Kidney capillary endothelial cell (primary cell): Measurements from ENCODE around the gene IPO13.

ENCODE experiments used
- DNase-seq: peaks from one replicate; pipeline ENCODE4 v3.0.0-alpha.2; 2018; ENCODE audit warnings: low spot score

Gene IPO13

DNA sequence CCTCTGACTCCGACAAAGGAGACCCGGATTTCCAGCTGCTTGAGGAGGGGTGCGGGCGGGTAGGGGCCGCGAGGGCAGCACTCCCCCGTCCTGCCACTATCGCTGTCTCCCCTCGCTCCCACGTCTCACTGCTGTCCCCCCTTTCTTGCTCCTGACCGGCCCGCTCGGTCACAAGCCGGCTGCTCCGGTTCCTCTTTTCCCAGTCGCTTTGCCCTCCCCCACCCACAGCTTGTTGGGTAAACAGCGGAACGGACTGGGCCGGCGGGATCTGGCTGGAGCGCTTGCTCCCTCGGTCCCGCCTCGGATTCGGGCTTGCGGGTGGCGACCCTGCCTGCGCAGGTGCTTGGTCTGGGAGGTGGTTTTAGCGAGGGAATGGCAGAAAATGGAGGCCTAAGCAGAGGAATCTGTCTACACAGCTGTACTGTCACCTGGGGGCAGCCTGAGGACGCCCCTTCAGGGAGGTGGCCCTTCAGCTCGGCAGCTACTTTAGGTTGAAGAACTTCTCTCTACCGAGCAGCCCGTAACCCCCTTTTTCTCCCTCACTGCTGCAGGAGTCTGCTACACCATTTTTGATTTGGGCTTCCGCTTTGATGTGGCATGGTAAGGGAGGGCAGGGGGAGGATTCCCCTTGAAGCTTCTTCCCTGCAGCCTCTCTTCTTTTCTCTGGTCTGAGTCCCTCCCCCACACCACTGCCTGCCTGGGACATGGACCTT lies 28.7 kb downstream of the IPO13 start:
- no peak for DNase-seq

DNA sequence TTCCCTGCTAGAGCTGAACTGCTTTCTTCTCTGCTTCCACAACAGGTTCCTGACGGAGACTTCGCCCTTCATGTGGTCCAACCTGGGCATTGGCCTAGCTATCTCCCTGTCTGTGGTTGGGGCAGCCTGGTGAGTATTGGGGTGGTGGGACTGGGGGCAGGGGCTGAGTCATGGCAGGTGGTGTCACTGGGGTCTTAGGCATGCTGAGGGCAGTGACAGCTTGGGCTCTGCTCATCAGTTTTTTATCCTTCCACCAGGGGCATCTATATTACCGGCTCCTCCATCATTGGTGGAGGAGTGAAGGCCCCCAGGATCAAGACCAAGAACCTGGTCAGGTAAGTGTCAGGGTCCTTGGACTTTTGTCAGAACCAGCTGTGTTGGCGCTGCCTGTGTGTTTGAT lies 29.3 kb downstream of the IPO13 start:
- DNase-seq: no peak

DNA sequence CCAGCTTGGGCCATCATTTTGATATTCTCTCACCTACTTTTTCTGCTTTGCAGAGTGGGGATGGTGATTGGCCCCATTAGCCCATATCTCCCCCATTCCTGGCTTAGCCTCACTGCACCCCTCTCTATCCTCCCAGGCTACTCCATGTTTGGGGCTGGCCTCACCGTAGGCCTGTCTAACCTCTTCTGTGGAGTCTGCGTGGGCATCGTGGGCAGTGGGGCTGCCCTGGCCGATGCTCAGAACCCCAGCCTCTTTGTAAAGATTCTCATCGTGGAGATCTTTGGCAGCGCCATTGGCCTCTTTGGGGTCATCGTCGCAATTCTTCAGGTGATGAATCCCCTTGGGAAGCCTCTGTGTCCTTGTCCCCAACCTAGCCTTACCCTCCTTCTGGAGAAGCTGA lies 30.1 kb downstream of the IPO13 start:
- DNase-seq: no peak

DNA sequence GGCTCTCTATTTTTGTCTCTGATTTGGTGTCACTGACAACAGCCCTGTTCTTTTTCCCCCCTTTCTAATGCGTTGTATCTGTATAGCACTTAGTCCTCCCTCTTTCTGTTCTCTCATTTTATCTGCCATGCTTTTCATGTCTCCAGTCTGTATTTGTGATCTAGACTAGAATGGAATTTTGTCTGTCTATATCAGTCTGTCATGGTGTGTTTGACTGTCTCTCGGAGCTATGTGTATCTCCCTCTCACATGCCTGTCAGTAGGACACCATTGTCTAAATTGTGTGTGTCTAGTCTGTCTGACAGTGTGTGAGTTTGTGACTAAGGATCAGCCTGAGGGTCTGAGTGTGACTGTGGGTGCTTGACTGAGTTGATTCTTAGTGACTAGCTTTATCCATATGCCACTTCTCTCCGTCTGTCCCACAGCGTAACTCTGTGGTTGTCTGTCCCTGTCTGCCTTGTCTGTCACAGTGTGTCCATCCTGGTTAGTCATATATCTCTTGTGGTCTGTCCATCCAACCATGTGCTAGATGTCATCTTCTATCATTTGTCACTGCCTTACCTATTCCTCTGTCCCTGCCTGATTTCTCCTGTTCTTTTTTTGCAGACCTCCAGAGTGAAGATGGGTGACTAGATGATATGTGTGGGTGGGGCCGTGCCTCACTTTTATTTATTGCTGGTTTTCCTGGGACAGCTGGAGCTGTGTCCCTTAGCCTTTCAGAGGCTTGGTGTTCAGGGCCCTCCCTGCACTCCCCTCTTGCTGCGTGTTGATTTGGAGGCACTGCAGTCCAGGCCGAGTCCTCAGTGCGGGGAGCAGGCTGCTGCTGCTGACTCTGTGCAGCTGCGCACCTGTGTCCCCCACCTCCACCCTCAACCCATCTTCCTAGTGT lies 30.9 kb downstream of the IPO13 start:
- DNase-seq: no peak

DNA sequence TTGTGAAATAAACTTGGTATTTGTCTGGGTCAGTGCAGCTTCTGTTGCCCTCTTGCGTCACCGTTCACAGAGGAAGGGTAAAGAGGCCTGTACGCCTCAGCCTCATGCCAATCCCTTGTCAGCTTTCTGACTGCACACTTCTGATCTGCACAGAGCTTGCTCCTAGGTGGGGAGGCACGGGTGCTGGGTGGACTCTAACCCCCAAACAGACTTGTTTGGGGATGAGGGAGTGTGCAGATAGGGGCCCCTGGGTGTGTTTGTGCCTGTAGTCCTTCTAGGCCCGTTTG lies 31.5 kb downstream of the IPO13 start:
- no peak for DNase-seq

DNA sequence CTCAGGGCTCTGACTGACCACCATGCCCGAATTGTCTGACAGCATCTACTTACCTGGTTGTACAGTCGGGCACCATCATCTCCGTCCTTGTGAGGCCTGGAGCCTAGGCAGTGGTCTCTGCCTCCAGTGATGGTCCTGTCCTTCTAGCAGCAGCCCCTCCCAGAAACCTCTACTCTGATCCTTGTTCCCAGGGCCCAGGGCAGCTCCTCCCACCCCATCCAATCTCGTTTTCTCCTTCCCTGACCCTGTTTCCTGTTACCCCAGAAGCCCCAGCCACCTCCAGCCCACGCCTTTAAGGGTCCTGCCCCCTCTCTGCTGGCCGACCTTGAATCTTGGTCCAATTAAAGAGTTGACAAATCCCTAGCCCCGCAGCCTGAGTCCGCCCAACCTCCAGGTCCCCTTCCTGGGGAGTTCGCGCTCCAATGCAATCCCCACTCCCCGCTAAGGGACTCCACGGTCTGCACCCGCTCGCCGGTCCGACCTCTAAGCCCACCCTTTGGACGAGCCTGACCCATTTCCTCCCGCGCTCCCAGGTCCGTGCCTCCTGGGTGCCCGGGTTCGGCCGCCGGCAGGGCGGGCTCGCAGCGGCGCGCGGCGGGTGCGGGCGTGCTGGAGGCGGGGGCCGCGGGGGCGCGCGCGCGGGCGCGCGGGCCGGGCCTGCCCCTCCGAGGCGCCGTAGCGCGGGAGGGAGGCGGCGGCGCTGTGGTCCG lies 32.0 kb downstream of the IPO13 start, which contains the start of gene B4GALT2:
B4GALT2 (plus strand) TSS at position 660 of the 710 bp plus-strand sequence. CDS start 1,951 bp downstream, outside the sequence.
- DNase-seq: no peak

DNA sequence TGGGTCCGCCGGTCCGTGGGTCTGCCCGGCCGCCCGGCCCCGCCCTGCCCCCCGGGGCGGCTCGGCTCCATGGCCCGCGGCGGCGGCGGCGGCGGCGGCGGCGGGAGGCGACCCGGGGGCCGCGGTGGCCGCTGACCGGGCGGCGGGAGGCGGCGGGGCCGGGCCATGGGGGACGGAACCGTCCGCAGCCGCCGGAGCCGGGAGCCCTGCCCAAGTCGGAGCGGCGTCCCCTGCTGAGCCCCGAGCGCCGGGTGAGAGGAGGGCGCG lies 32.4 kb downstream of the IPO13 start:
- no peak for DNase-seq

DNA sequence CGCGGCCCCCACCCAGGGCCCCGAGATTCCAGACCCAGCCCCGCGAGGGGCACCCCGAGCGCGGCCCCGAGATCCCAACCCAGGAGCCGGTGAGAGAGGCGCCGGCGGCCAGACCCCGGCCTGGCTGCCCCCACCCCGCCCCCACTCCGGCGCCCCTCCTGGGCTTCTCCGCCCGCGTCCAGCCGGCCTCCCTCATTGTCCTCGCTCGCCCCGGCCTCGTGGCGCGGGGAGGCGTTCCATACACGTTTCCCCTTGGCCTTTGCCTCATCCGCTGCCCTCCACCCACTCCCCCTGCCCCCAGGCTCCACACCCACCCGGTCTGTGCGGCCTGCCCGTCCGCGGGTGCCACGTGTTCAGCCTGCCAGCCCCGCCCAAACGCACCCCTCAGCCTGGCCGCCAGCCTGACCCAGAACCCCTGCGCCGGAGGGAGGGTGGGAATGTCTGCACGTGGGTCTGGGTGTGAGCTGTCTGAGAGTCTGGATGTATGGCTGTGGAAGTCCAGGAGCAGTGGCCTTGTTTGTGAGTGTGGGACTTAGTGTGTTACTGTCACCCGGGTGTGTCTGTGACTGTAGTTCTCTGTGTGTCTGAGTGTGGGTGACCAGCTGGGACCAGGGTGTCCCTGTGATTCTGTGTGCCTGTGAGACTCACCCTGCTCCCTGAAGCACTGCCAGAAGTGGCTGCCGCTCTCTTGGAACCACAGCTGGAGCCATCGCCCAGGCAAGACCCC lies 32.9 kb downstream of the IPO13 start:
- DNase-seq: no peak

DNA sequence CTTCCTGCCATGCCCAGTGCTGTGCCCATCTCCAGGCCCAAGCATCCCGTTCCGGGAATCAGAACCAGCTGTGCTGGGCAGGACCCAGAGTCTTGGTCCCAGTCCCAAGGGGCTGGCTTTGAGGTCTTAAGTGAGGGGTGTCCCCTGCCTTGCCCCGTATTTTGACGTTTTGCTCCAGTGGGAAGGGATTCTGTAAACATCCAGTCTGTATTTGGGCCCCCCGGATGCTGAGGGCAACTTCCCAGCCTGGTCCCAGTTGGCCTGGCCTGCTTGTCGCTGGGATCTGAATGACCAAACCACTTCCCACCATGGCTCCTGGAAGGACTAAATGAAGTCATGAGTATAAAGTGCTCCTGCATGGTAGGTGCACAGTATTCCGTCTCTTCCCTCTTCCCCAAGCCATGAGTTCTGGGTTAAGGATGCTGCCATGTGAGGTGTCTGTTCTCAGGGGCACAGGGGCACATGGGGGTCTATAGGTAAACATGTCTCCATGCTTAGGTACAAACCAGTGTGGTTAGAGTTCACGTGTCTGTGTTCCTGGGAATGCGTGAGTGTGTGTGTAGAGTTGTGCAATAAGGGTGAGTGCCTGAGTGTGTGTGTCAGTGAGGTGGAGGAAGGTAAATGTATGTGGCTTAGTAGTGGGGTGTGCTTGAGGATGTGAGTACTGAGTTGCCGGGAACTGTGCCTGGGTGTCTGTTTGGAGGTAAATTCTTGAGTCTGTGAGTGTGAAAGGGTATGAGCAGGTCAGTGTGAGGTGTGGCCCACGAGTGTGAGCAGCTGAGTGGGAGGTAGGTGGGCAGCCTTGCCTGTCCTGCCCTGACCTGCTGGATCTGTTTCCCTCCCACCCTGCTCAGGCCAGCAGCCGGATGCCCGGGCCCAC lies 33.7 kb downstream of the IPO13 start:
- DNase-seq: no peak

DNA sequence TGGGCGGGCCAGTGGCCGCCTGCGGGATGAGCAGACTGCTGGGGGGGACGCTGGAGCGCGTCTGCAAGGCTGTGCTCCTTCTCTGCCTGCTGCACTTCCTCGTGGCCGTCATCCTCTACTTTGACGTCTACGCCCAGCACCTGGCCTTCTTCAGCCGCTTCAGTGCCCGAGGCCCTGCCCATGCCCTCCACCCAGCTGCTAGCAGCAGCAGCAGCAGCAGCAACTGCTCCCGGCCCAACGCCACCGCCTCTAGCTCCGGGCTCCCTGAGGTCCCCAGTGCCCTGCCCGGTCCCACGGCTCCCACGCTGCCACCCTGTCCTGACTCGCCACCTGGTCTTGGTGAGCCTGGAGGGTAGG lies 34.4 kb downstream of the IPO13 start:
- DNase-seq: no peak

DNA sequence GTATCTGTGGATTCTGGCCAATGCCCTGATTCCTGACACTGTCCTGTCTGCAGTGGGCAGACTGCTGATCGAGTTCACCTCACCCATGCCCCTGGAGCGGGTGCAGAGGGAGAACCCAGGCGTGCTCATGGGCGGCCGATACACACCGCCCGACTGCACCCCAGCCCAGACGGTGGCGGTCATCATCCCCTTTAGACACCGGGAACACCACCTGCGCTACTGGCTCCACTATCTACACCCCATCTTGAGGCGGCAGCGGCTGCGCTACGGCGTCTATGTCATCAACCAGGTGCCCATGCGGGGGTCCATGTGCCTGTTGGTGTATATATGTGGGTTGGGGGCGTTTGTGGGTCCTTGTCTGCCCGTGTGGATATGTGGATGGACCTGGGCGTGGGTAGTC lies 34.9 kb downstream of the IPO13 start:
- no peak for DNase-seq

DNA sequence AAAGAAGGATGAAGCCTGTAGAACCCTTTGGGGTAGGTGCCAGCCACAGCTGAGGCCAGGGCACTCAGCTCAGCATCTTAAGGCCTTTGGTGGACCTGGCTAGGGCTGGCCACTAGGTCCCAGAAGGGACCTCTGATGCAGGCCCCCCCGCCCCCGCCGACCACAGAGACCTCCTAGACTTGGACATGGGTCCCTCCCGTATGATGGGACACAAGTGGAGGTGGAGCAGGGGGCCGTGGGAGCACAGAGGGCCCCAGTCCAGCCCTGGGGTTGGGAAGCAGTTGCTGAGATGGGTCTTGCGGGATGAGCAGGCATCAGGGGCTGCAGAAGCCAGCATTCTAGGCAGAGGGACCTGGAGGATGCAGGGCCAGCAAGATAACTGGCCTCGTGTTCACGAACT lies 35.5 kb downstream of the IPO13 start:
- DNase-seq: no peak

DNA sequence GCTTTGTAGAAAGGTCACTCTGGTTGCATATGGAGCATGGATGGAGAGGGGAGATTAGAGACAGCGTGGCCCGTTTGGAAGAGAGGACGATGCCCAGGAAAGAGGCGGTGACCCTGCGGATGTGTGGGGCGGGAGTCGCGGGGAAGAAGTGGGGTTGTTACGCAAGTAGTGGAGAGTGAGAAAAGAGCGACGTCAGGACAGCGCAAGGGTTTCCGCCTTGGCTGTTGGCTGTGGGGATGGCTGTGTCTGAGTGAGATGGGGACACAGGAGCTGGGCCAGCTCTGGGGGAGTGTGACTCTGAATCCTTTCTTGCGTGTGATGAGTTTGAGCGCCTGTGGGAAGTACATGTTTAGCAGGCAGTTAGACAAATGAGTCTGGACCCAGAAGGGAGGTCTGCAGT lies 36.1 kb downstream of the IPO13 start:
- DNase-seq: no peak

DNA sequence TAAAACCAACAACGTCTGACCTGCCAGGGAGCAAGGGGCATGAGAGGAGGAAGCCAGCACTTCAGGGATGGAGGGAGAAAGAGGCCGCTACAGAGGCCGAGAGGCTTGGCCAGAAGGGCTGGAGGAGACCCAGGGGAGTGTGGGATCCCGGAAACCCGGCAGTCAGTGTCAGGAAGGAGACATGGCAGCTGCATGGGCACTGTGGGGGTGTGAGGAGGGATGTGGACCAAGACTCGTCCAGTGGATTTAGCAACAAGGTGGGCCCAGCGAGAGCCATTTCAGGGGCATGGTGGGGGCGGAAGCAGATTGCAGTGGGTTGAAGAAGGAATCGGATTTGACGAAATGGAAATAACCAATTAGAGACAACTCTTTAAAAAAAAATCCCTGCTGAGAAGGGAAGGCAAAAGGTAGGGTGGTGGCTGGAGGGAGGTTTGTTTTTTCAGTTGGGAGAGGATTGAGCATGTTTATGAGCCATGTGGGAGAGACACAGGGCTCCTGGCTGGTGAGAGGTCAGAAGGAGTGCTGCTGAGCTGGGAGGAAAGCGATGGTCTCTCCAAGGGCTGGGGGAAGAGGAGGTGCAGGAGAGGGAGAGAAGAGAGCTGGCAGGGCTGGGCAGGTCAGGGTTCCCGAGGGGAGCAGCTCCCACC lies 36.6 kb downstream of the IPO13 start:
- DNase-seq: no peak

DNA sequence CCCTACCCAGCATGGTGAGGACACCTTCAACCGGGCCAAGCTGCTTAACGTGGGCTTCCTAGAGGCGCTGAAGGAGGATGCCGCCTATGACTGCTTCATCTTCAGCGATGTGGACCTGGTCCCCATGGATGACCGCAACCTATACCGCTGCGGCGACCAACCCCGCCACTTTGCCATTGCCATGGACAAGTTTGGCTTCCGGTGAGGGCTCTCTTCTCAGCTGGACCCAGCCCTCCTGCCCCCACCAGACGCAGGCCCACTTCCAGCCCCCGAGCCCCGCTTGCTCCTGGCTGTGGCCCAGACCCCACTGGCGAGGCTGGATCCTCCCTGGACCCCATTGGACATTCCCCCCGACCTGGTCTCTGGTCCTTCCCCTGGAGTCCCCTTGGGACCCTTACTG lies 38.1 kb downstream of the IPO13 start:
- DNase-seq: no peak

DNA sequence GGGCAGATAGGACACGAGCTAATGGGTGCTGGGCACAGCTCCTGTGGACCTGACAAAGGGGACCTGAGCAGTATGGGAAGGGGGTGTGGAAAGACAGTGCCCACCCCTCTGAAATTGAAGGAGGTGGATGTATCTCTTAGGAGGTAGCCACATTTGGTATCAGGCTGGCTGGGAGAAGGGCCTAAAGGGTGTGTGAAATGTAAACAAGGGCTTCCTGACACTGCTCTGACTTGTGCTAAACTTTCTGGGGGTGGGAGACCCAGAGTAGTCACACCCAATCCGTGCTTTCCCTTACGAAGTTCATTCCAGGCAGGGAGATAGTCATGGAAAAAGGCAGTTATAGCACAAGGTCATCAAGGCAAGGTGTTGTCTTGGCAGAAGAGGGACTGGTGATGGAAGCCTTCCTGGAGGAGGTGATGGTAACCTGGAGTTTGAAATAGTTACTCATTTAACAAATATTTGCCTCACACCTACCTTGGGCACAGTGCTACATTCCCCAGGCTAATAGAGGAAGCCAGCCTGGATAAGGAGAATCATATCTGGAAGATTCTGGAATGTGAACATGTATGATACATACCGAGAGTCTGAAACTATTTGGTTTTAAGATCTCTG lies 39.3 kb downstream of the IPO13 start:
- no peak for DNase-seq

DNA sequence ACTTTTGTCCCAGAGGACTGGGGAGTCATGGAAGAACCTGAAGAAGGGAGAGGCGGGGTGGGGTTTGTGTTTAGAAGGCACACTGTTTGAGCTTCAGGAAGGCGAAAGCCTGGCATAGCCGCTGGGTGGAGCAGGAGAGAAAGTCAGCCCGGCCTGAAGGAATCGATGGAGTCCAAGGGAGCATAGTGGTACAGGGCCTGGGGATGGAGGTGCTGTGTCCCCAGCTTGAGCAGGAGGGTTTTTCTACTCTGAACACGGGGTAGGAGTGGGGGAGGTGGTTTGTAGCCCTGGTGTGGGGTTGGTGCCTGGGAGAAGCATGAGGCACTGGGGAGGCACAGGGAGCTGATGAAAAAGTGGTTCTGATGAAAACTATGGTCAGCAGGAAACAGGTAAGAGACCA lies 40.0 kb downstream of the IPO13 start:
- no peak for DNase-seq

DNA sequence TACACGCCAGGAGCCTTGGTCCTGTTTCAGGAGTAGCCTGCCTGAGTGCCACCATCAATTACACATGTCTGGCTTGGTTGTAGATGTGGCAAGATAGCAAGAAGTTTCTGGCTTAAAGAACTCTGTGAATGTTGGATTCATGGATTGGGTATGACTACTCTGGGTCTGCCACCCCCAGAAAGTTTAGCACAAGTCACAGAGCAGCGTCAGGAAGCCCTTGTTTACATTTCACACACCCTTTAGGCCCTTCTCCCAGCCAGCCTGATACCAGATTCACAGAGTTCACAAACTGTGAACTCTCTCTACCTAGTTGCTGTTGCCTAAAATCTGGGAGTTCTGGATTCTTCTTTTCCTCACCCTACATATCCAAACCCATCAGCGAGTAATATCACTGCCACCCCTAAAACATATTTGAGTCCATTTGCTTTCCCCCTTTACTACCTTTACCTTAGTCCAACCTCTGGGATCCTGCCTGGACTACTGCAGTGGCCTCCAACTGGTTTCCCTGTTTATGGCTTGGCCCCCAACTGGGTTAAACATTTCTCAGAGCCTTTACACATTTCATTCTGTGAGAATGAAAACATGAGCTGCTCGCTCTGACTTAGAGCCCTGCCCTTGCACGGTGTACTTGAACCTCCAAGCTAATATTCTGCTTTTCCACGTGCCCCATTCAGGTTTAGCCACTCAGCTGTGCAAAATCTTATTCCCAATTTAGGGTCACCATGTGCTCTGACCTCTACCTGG lies 40.6 kb downstream of the IPO13 start:
- no peak for DNase-seq

DNA sequence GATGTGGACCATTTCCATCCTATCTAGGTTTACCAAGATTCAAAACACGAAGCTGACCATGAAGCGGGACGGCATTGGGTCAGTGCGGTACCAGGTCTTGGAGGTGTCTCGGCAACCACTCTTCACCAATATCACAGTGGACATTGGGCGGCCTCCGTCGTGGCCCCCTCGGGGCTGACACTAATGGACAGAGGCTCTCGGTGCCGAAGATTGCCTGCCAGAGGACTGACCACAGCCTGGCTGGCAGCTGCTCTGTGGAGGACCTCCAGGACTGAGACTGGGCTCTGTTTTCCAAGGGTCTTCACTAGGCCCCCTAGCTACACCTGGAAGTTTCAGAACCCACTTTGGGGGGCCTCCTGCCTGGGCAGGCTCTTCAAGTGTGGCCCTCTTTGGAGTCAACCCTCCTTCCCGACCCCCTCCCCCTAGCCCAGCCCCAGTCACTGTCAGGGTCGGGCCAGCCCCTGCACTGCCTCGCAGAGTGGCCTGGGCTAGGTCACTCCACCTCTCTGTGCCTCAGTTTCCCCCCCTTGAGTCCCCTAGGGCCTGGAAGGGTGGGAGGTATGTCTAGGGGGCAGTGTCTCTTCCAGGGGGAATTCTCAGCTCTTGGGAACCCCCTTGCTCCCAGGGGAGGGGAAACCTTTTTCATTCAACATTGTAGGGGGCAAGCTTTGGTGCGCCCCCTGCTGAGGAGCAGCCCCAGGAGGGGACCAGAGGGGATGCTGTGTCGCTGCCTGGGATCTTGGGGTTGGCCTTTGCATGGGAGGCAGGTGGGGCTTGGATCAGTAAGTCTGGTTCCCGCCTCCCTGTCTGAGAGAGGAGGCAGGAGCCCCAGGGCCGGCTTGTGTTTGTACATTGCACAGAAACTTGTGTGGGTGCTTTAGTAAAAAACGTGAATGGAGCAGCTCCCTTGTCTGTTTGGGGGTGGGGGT lies 43.8 kb downstream of the IPO13 start:
- no peak for DNase-seq
